Urothelium cell line (cell line): ENCODE measurements around the gene ASB1.

Experiments
- DNase-seq: peaks from one replicate; pipeline ENCODE4 v3.0.0; 2011; ENCODE audit warnings: low spot score, mixed read lengths
- FAIRE-seq: peaks from 2 replicates; lab custom pipeline; 2011; peaks lifted over from hg19 to GRCh38; lab: Jason Lieb, UNC

ASB1 gene

DNA sequence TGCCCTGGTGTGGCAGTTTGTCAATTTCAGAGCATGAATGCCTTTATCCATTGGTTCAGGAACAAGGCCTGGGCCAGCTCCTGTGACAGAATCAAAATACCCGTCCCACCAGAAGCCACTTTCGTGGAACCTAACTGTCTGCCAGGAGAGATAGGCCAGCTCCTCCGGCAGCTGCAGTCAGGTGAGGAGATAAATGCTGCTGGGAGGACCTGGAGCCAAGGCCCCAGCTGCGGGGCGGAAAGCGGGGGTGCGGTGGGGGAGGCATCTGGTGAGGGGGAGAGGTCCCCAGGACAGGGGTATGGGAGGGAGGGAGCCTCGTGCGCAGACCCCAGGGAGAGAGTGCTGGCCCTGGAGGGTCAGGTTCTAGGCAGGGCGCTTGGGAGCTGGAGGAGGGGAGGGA lies 4.4 kb upstream of the ASB1 start:
- no peak for DNase-seq
- no peak for FAIRE-seq

GRCh38 chr2:238422940-238423339 lies 3.8 kb upstream of the ASB1 start:
- FAIRE-seq (no peak), DNase-seq (no peak)

GRCh38 chr2:238423561-238424312 lies 3.0 kb upstream of the ASB1 start:
- FAIRE-seq (no peak), DNase-seq (no peak)

GRCh38 chr2:238424313-238424700 lies 2.4 kb upstream of the ASB1 start:
- FAIRE-seq (no peak), DNase-seq (no peak)

GRCh38 chr2:238425505-238425978 lies 1.2 kb upstream of the ASB1 start:
- DNase-seq (no peak), FAIRE-seq (no peak)

GRCh38 chr2:238425979-238426567 lies 654 bp upstream of the ASB1 start:
- DNase-seq (peak; percentile 51), FAIRE-seq (no peak)

DNA sequence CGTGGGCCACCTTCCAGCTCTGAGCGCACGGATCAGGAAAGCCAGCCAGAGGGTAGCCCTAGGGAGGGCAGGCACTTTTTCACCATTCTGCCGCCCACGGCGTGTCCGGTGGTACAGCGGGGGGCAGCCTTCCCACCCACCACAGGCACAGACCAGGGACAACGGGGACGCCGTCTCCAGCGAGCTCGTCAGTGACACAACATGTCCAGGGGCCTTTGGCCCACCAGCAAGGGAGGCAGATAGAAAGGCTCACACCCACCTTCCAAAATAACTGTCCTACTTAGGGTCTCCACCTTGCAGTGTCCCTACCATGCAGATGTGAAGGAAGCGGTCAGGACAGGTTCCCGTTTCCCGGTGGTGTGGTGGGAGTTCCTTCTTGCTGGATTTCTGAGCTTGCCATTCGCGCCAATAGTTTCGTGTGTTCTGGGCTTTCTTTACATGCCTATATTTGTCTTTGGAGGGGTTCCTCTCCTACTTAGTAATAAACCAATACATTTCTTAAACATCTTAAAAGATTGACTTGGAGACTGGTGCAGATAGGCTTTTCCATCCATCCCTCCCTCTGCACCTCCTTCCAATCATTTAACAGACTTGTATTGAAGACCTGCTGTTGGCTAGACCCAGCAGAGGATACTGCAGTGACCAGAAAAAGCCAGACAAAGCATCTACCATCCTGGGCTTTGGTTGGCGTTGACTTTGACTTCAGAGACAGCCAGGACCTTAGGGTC lies 872 bp downstream of the ASB1 start:
- FAIRE-seq (no peak), DNase-seq (peak; percentile 18)

GRCh38 chr2:238428866-238429265 lies 2.1 kb downstream of the ASB1 start:
- DNase-seq (no peak), FAIRE-seq (no peak)

GRCh38 chr2:238430781-238431180 lies 4.1 kb downstream of the ASB1 start:
- DNase-seq (no peak), FAIRE-seq (no peak)

DNA sequence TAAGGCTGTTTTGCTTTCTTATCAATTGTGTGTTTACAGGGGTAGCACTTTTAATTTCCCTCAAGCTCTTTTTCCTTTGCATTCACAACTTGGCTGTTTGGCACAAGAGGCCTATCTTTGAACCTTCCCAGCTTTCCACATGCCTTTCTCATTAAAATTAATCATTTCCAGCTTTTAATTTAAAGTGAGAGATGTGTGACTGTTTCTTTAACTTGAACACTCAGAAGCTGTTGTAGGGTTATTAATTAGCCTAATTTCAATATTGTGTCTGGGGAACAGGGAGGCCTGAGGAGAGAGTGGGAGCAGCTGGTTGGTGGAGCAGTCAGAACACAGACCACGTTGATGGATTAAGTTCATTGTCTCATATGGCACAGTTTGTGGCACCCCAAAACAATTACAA lies 4.7 kb downstream of the ASB1 start:
- DNase-seq: no peak
- FAIRE-seq: no peak

- no peak for DNase-seq
- no peak for FAIRE-seq
These were observed 6.7 kb downstream of the ASB1 start for GRCh38 chr2:238433300-238433915.

GRCh38 chr2:238433941-238434845 lies 7.5 kb downstream of the ASB1 start:
- FAIRE-seq (no peak), DNase-seq (no peak)

- DNase-seq (no peak), FAIRE-seq (no peak)
These were observed 8.4 kb downstream of the ASB1 start for GRCh38 chr2:238434846-238435751.

- FAIRE-seq (no peak), DNase-seq (no peak)
These were observed 9.0 kb downstream of the ASB1 start for GRCh38 chr2:238435752-238436096.

- DNase-seq (peak; percentile 83), FAIRE-seq (peak; percentile 91)
These were observed 12.4 kb downstream of the ASB1 start for GRCh38 chr2:238438856-238439849.

GRCh38 chr2:238439917-238440316 lies 13.2 kb downstream of the ASB1 start:
- FAIRE-seq: no peak

GRCh38 chr2:238440331-238440730 lies 13.6 kb downstream of the ASB1 start:
- no peak for FAIRE-seq
- no peak for DNase-seq

More at GRCh38 chr2:238439917-238440316, 13.2 kb downstream of the ASB1 start:
- no peak for DNase-seq

GRCh38 chr2:238440767-238441166 lies 14.0 kb downstream of the ASB1 start:
- no peak for FAIRE-seq

More at GRCh38 chr2:238440767-238441166, 14.0 kb downstream of the ASB1 start:
- no peak for DNase-seq
